ENCODE results near the gene CTAGE1. TPM values are rescaled to one million over a fixed set of nuclear protein-coding genes. Genes with fewer than 3 reads are reported as not detected.
"Not testable (repeated sequence)": the region's sequence is repeated elsewhere in the genome, so short reads cannot be mapped to it uniquely, and the experiment has no call there.

Gene CTAGE1
- total RNA-seq, 1 donor from 2014 or later = not detected

- intact Hi-C loops (cut with micrococcal nuclease) = no loop called here
These were observed 17.4 kb upstream of the CTAGE1 start for GRCh38 chr18:22434973-22435608.

- intact Hi-C loops (cut with micrococcal nuclease) = no loop called here
These were observed 16.2 kb upstream of the CTAGE1 start for GRCh38 chr18:22433956-22434355.

GRCh38 chr18:22432657-22433137, 15.0 kb upstream of the CTAGE1 start:
- intact Hi-C loops (cut with micrococcal nuclease) = no loop called here

- intact Hi-C loops (cut with micrococcal nuclease) = no loop called here
These were observed 11.8 kb upstream of the CTAGE1 start for GRCh38 chr18:22429564-22429963.

GRCh38 chr18:22428672-22429071, 11.0 kb upstream of the CTAGE1 start:
- intact Hi-C loops (cut with micrococcal nuclease) = no loop called here

GRCh38 chr18:22427822-22428549, 10.3 kb upstream of the CTAGE1 start:
- intact Hi-C loops (cut with micrococcal nuclease) = no loop called here

- intact Hi-C loops (cut with micrococcal nuclease) = no loop called here
These were observed 6.8 kb upstream of the CTAGE1 start for GRCh38 chr18:22424565-22424963.

GRCh38 chr18:22423878-22424564, 6.3 kb upstream of the CTAGE1 start:
- intact Hi-C loops (cut with micrococcal nuclease) = no loop called here

GRCh38 chr18:22422909-22423548, 5.3 kb upstream of the CTAGE1 start:
- intact Hi-C loops (cut with micrococcal nuclease) = no loop called here

- intact Hi-C loops (cut with micrococcal nuclease) = no loop called here
These were observed 2.9 kb upstream of the CTAGE1 start for GRCh38 chr18:22420652-22421051.

- intact Hi-C loops (cut with micrococcal nuclease) = no loop called here
These were observed 5.4 kb downstream of the CTAGE1 start for GRCh38 chr18:22412176-22412911.

GRCh38 chr18:22411446-22411845, 6.3 kb downstream of the CTAGE1 start:
- intact Hi-C loops (cut with micrococcal nuclease) = no loop called here

GRCh38 chr18:22410126-22410525, 7.6 kb downstream of the CTAGE1 start:
- intact Hi-C loops (cut with micrococcal nuclease) = no loop called here

GRCh38 chr18:22409445-22409844, 8.3 kb downstream of the CTAGE1 start:
- intact Hi-C loops (cut with micrococcal nuclease) = no loop called here

- intact Hi-C loops (cut with micrococcal nuclease) = no loop called here
These were observed 9.7 kb downstream of the CTAGE1 start for GRCh38 chr18:22408059-22408458.

- intact Hi-C loops (cut with micrococcal nuclease) = no loop called here
These were observed 12.6 kb downstream of the CTAGE1 start for GRCh38 chr18:22405142-22405541.

- intact Hi-C loops (cut with micrococcal nuclease) = no loop called here
These were observed 13.8 kb downstream of the CTAGE1 start for GRCh38 chr18:22403950-22404349.

- intact Hi-C loops (cut with micrococcal nuclease) = no loop called here
These were observed 17.8 kb downstream of the CTAGE1 start for GRCh38 chr18:22399949-22400348.

GRCh38 chr18:22398464-22398863, 19.3 kb downstream of the CTAGE1 start:
- intact Hi-C loops (cut with micrococcal nuclease) = no loop called here

- intact Hi-C loops (cut with micrococcal nuclease) = no loop called here
These were observed 23.3 kb downstream of the CTAGE1 start for GRCh38 chr18:22394428-22394827.

- intact Hi-C loops (cut with micrococcal nuclease) = not testable (repeated sequence)
These were observed 24.6 kb downstream of the CTAGE1 start for GRCh38 chr18:22393164-22393563.

Measured in T-helper 2 cell treated with Interferon-gamma antibody and Interleukin-4, amounts not matched to agents 100 ng/mL and 5 ng/mL, for 36 hours (primary cell).